Vagina (tissue), 2 donors: ENCODE data around the gene CCZ1B.
"Not testable (repeated sequence)": the region's sequence is repeated elsewhere in the genome, so short reads cannot be mapped to it uniquely, and the experiment has no call there.

Experiments
- CTCF ChIP-seq, 3 experiments: fragments of 450-650 bp in 2 of 3; fragments of 200-600 bp in 1 of 3; sonication (generic) in 1 of 3; IDR thresholded peaks; one replicate each; pipeline ENCODE4 v1.5.1; 2017 to 2019; ENCODE audit warnings: antibody characterized with exemption in 3 of 3, mild to moderate bottlenecking in 2 of 3, moderate library complexity in 2 of 3
- POLR2A ChIP-seq, 2 donors: fragments of 450-650 bp; IDR thresholded peaks; one replicate each; pipeline ENCODE4 v1.6.1; 2017; ENCODE audit warnings: antibody characterized with exemption in 2 of 2, mild to moderate bottlenecking in 2 of 2, moderate library complexity in 2 of 2
- POLR2AphosphoS5 ChIP-seq, 2 donors: sonication (generic); formaldehyde crosslinking; IDR thresholded peaks; one replicate each; pipeline ENCODE4 v1.9.0; 2017; ENCODE audit warnings: antibody characterized with exemption in 2 of 2, mild to moderate bottlenecking in 2 of 2, low read depth in 1 of 2; ENCODE audit not compliant: insufficient read depth in 1 of 2

- not testable (repeated sequence) for TF ChIP-seq CTCF (IDR thresholded peaks at IDR 0.05); POLR2A (IDR thresholded peaks at IDR 0.05); POLR2AphosphoS5 (IDR thresholded peaks at IDR 0.05; ENCODE audit: insufficient read depth in 1 of 2, low read depth in 1 of 2)
Observed at GRCh38 chr7:6845971-6846449, 19.9 kb upstream of the CCZ1B start.
